K562 (cell line): Measurements from ENCODE around the gene OSGIN1. TPM values are rescaled to one million over a fixed set of nuclear protein-coding genes. Genes with fewer than 3 reads are reported as not detected.

Experiments
- ADNP ChIP-seq: fragments of 200-800 bp; sonication (Bioruptor generic); IDR thresholded peaks from 2 replicates; pipeline ENCODE4 v1.6.1; 2016; ENCODE audit warnings: missing genetic modification characterization, missing compliant biosample characterization
- CGGBP1 ChIP-seq: fragments of 250-450 bp; sonication (Bioruptor Pico); IDR thresholded peaks from 2 replicates; pipeline ENCODE4 v1.9.0; 2021; ENCODE audit warnings: mild to moderate bottlenecking
- MEIS2 ChIP-seq: fragments of 450-650 bp; IDR thresholded peaks from 2 replicates; pipeline ENCODE4 v1.6.1; 2014; ENCODE audit warnings: mild to moderate bottlenecking; ENCODE audit not compliant: partially characterized antibody
- PRMT5 ChIP-seq: sonication (generic); formaldehyde crosslinking; IDR thresholded peaks from 2 replicates; pipeline ENCODE4 v1.5.0; 2020; ENCODE audit warnings: missing genetic modification reagents
- PTBP1 ChIP-seq: fragments of 200-400 bp; formaldehyde crosslinking; IDR thresholded peaks from 2 replicates; pipeline ENCODE4 v1.6.1; 2017; ENCODE audit warnings: low read depth, low read length
- RERE ChIP-seq: sonication (generic); formaldehyde crosslinking; IDR thresholded peaks from 2 replicates; pipeline ENCODE4 v1.8.0; 2023; ENCODE audit warnings: missing genetic modification reagents, mild to moderate bottlenecking, borderline replicate concordance
- SP1 ChIP-seq: sonication (generic); formaldehyde crosslinking; IDR thresholded peaks from 2 replicates; pipeline ENCODE4 v1.8.1; 2022; ENCODE audit warnings: mild to moderate bottlenecking, missing genetic modification reagents
- STAG1 ChIP-seq: sonication (generic); formaldehyde crosslinking; IDR thresholded peaks from 2 replicates; pipeline ENCODE4 v1.5.0; 2020; ENCODE audit warnings: missing genetic modification reagents, borderline replicate concordance
- ZNF79 ChIP-seq: fragments of 250-450 bp; sonication (Bioruptor Pico); IDR thresholded peaks from 2 replicates; pipeline ENCODE4 v1.4.0; 2020; ENCODE audit warnings: low read depth, mild to moderate bottlenecking, moderate library complexity
- polyA plus RNA-seq, 8 experiments: library from polyadenylated mRNA; depleted of rRNA in 4 of 8; stranded (reverse) in 5 of 8; unstranded in 3 of 8; fragments of >200 nt; fragmentation: Nextera tagmentation in 2 of 8; fragmentation: Illumina TruSeq in 1 of 8; extraction: Ambion mirVana in 2 of 8; extraction: Trizol in 1 of 8; gene quantifications; 2 replicates each; pipeline versions ENCODE4 v1.2.1 to v1.2.3, GENCODE V29; 2011 to 2014; ENCODE audit warnings: inconsistent platforms in 1 of 8, missing spikeins in 1 of 8
- total RNA-seq, 7 experiments: library from RNA; depleted of rRNA in 6 of 7; stranded (reverse); fragments of >200 nt in 6 of 7; fragmentation: Illumina TruSeq in 2 of 7; extraction: Trizol in 2 of 7; gene quantifications; 2 replicates each; pipeline versions ENCODE4 v1.2.1 to v1.2.3, GENCODE V29; 2011 to 2021; ENCODE audit warnings: low replicate concordance in 1 of 7

The OSGIN1 gene
- total and polyA plus RNA-seq, 9 of the 15 experiments (the other 6 are each of a cell fraction or from before 2014, with no cell fraction given) = 0.03 to 3.6 (median 1.6) TPM

- TF ChIP-seq RERE (CRISPR knock-in tag) (no peak), STAG1 (CRISPR knock-in tag) (no peak), PTBP1 (no peak), PRMT5 (CRISPR knock-in tag) (no peak), CGGBP1 (CRISPR knock-in tag) (no peak), ADNP (tag) (no peak), ZNF79 (CRISPR knock-in tag) (no peak), MEIS2 (no peak), SP1 (CRISPR knock-in tag) (no peak)
- TF ChIP-seq, all 486 proteins: peak for 0
These were observed 6.1 kb upstream of the OSGIN1 start (continued) for GRCh38 chr16:83946781-83947566.
